Measurements from ENCODE around the gene PTPRK. TPM values are rescaled to one million over a fixed set of nuclear protein-coding genes. Genes with fewer than 3 reads are reported as not detected.

Gene PTPRK
- total RNA-seq, 4 donors from 2014 or later, result 10.3 to 36.0 (median 20.5) TPM

DNA sequence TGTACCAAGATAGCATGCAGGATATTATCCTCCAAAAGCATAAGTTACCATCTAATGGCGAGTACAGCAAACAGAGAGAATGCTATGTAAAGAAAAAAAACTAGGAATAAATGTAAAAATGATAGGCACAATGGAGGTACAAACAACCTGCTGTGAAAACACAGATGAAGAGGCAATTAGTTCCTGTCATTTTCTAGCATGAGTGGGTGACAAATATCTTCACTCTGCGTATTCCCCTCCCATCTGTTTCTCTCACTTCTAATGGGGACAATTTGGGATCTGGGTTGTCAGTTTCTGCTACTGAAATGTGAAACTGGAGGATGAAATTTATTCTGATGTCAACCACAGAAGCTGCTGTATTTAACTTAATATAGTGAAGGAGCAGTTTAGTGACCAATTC is 11.7 kb upstream of the PTPRK start:
- Histone ChIP-seq H3K27ac (no peak overlapping the region), H3K36me3 (no peaks in the 10 kb centered on the region), H3K27me3 (no peaks in the 10 kb centered on the region), H3K4me1 (no peaks in the 10 kb centered on the region), H3K9me3 (no peaks in the 10 kb centered on the region), H3K4me3 (no peak overlapping the region)
- TF ChIP-seq, protein P1, sequence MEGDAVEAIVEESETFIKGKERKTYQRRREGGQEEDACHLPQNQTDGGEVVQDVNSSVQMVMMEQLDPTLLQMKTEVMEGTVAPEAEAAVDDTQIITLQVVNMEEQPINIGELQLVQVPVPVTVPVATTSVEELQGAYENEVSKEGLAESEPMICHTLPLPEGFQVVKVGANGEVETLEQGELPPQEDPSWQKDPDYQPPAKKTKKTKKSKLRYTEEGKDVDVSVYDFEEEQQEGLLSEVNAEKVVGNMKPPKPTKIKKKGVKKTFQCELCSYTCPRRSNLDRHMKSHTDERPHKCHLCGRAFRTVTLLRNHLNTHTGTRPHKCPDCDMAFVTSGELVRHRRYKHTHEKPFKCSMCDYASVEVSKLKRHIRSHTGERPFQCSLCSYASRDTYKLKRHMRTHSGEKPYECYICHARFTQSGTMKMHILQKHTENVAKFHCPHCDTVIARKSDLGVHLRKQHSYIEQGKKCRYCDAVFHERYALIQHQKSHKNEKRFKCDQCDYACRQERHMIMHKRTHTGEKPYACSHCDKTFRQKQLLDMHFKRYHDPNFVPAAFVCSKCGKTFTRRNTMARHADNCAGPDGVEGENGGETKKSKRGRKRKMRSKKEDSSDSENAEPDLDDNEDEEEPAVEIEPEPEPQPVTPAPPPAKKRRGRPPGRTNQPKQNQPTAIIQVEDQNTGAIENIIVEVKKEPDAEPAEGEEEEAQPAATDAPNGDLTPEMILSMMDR (IDR thresholded peaks at IDR 0.05), result no peak
- no peak for TF ChIP-seq POLR2A (IDR thresholded peaks at IDR 0.05)
- intact Hi-C loops (cut with DNase I), result no loop called here
- DNase-seq, result no peak
- WGBS, 2 donors, result 82 to 88% methylated on average over 2 of the region's 2 CpGs

DNA sequence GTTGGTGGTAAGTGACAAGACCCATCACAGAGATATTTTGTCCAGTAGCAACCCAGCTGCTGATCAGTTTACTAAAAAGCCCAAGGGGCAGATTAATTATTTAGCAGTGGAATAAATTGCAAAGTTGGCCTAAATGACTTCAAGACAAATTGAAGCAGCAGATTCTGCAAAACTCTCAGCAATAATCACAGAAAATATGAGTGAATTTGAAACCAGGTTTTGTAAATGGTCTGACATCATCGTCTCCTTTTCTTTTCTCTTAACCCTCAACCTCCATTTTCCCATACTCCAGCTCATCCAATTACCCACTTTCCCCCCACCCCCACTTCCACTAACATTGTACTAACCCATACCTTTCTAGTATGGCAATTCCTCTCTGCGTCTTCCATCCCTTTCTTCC is 11.3 kb upstream of the PTPRK start:
- no peaks in the 10 kb centered on the region for H3K4me1 ChIP-seq
- TF ChIP-seq, protein P1 (IDR thresholded peaks at IDR 0.05), result no peak
- TF ChIP-seq POLR2A (IDR thresholded peaks at IDR 0.05), result no peak
- H3K4me3 ChIP-seq, result no peak overlapping the region
- DNase-seq, result no peak
- H3K27ac ChIP-seq, result no peak overlapping the region
- H3K36me3 ChIP-seq, result no peaks in the 10 kb centered on the region
- H3K9me3 ChIP-seq, result no peaks in the 10 kb centered on the region
- H3K27me3 ChIP-seq, result no peaks in the 10 kb centered on the region
- intact Hi-C loops (cut with DNase I), result no loop called here
- 84 to 90% methylated on average over 2 of the region's 2 CpGs for WGBS, 2 donors

DNA sequence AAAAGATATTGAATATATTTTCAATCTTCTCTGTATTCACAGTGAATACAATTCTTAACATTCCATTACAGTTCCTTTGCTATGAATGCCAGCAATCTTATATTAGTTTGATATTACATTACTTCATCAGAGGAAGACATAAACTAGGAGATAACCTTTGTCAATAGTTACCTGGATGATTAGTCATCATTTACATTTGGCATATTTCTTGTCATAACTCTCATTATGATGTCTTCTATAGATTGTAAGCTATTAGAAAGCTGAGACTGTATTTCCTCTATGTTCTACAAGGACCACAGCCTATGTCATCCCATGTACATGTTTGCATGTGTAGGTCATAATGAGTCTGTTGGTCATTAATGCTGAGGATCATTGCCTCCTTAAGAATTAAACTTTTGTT is 7.8 kb upstream of the PTPRK start:
- no peak overlapping the region for H3K4me3 ChIP-seq
- intact Hi-C loops (cut with DNase I), result no loop called here
- H3K27me3 ChIP-seq, result no peaks in the 10 kb centered on the region
- H3K4me1 ChIP-seq, result no peaks in the 10 kb centered on the region
- no peaks in the 10 kb centered on the region for H3K9me3 ChIP-seq
- H3K27ac ChIP-seq, result no peak overlapping the region
- DNase-seq, result no peak
- TF ChIP-seq, protein P1 (IDR thresholded peaks at IDR 0.05), result no peak
- TF ChIP-seq POLR2A (IDR thresholded peaks at IDR 0.05), result no peak
- H3K36me3 ChIP-seq, result no peaks in the 10 kb centered on the region

DNA sequence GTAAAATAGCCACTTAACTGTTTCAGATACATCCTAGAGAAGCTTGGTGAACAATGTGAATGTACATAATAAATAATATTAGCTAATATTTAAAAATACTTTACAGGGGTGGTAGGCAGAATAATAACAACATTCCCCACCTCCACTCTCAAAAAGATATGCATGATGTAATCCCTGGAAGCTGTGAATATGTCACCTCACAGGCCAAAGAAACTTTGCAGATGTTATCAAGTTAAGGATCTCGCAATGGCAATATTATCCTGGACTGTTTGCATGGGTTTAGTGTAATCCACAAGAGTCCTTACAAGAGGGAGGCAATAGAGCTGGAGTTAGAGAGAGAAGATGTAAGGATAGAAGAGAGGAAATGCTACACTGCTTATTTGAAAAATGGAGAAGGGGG is 7.0 kb upstream of the PTPRK start:
- H3K9me3 ChIP-seq, result no peaks in the 10 kb centered on the region
- no peak overlapping the region for H3K27ac ChIP-seq
- 70 to 73% methylated on average over 1 of the region's 1 CpG for WGBS, 2 donors
- no peaks in the 10 kb centered on the region for H3K4me1 ChIP-seq
- H3K27me3 ChIP-seq, result no peaks in the 10 kb centered on the region
- TF ChIP-seq POLR2A (IDR thresholded peaks at IDR 0.05), result no peak
- TF ChIP-seq, protein P1 (IDR thresholded peaks at IDR 0.05), result no peak
- DNase-seq, result no peak
- H3K4me3 ChIP-seq, result no peak overlapping the region
- intact Hi-C loops (cut with DNase I), result no loop called here
- H3K36me3 ChIP-seq, result no peaks in the 10 kb centered on the region

DNA sequence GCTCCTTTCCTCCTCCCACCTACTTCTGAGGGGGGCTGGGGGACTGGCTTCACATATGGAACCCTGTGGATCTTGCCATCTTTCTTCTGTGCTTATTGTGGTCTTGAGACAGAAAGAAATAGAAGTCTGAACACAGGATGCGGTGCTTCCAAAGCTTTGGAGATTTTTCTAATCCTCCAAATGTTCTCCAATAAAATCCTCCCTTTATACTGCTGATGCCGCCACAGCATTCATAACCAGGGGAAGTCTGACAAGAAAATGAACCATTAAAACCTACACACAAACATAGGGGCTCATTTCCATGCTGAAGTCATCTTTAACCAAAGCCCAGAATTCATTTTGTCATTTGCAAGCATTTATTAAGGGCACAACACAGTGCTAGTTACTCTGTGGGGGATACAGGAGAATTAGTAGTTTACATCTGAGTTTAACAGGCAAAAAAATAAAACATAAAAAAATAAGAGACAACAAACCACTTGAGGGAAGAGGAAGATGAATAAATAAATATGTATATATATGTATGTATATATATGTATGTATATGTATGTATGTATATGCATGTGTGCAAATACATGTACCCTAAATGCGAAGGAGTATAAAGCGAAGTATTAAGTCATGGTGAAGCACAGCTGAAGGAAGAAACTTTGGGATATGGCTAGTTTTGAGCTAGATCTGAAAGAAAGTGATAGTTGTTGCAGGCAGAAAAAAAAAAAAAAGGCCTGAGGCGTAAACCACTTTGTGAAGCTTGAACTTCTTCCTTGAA is 5.9 kb upstream of the PTPRK start:
- H3K36me3 ChIP-seq, result no peaks in the 10 kb centered on the region
- H3K9me3 ChIP-seq, result no peaks in the 10 kb centered on the region
- DNase-seq, result no peak
- TF ChIP-seq POLR2A (IDR thresholded peaks at IDR 0.05), result no peak
- TF ChIP-seq, protein P1 (IDR thresholded peaks at IDR 0.05), result no peak
- H3K4me3 ChIP-seq, result no peak overlapping the region
- no peak overlapping the region for H3K27ac ChIP-seq
- intact Hi-C loops (cut with DNase I), result no loop called here
- H3K4me1 ChIP-seq, result peaks cover 0 to 3% (median 0%) of the 10 kb centered on the region in 3 donors
- no peaks in the 10 kb centered on the region for H3K27me3 ChIP-seq
- 91 to 94% methylated on average over 5 of the region's 5 CpGs for WGBS, 2 donors
